ENCODE measurements around the gene LAMC3.

LAMC3 gene

DNA sequence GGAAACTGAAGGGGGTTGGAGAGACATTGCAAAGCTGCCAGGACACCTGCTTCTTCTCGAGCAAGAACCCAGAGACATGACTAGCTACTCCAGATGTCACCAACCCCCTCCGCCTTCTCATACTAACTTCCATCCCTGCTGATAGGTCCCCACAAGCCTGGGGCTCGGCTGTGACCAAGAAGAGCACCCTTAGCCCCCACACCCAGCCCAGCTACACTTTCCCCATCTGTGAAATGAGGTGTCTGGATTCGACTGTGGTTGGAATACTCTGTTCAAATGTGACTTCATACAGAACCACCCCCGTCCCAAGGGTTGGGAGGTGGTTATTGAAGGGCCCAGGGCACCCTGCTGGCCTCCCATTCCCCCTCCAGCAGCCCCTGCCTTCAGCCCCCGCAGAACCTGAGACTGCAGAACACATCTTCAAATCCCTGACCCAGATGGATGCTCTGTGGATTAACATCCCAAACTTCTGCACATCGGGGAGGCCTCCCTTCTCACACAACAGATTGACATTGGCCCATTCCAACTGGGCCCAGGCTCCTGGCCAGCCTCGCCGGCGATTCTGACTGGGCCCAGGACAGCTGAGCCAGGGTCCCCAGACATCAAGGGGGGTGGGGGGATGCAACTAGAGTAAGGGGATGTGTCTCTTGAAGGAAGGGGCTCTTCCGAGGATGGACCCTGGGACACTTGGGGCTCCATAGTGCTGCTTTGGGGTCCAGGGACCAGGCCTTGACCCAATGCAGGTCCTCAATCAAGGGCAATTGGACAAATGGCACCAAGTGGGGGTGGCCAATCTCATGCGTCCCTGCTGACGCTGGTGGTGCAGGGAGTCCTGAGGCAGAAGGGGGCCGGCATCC is 48.2 kb upstream of the LAMC3 start:
- ATAC-seq = no peak
- TF ChIP-seq RARB (CRISPR knock-in tag; IDR thresholded peaks at IDR 0.05) (no peak), ISL1 (CRISPR knock-in tag; IDR thresholded peaks at IDR 0.05) (no peak), TOX (CRISPR knock-in tag; IDR thresholded peaks at IDR 0.05; ENCODE audit: borderline replicate concordance) (no peak), OSR1 (CRISPR knock-in tag; IDR thresholded peaks at IDR 0.05) (no peak), ZFP30 (CRISPR knock-in tag; IDR thresholded peaks at IDR 0.05) (no peak), ZNF70 (CRISPR knock-in tag; IDR thresholded peaks at IDR 0.05) (no peak), ZFP3 (CRISPR knock-in tag; IDR thresholded peaks at IDR 0.05) (no peak), ZNF8 (CRISPR knock-in tag; IDR thresholded peaks at IDR 0.05) (no peak)
- TF ChIP-seq, protein P1, sequence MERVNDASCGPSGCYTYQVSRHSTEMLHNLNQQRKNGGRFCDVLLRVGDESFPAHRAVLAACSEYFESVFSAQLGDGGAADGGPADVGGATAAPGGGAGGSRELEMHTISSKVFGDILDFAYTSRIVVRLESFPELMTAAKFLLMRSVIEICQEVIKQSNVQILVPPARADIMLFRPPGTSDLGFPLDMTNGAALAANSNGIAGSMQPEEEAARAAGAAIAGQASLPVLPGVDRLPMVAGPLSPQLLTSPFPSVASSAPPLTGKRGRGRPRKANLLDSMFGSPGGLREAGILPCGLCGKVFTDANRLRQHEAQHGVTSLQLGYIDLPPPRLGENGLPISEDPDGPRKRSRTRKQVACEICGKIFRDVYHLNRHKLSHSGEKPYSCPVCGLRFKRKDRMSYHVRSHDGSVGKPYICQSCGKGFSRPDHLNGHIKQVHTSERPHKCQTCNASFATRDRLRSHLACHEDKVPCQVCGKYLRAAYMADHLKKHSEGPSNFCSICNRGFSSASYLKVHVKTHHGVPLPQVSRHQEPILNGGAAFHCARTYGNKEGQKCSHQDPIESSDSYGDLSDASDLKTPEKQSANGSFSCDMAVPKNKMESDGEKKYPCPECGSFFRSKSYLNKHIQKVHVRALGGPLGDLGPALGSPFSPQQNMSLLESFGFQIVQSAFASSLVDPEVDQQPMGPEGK (CRISPR knock-in tag; IDR thresholded peaks at IDR 0.05; ENCODE audit: borderline replicate concordance) = no peak
- TF ChIP-seq, protein P2, sequence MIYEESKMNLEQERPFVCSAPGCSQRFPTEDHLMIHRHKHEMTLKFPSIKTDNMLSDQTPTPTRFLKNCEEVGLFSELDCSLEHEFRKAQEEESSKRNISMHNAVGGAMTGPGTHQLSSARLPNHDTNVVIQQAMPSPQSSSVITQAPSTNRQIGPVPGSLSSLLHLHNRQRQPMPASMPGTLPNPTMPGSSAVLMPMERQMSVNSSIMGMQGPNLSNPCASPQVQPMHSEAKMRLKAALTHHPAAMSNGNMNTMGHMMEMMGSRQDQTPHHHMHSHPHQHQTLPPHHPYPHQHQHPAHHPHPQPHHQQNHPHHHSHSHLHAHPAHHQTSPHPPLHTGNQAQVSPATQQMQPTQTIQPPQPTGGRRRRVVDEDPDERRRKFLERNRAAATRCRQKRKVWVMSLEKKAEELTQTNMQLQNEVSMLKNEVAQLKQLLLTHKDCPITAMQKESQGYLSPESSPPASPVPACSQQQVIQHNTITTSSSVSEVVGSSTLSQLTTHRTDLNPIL (CRISPR knock-in tag; IDR thresholded peaks at IDR 0.05; ENCODE audit: low read depth) = no peak

DNA sequence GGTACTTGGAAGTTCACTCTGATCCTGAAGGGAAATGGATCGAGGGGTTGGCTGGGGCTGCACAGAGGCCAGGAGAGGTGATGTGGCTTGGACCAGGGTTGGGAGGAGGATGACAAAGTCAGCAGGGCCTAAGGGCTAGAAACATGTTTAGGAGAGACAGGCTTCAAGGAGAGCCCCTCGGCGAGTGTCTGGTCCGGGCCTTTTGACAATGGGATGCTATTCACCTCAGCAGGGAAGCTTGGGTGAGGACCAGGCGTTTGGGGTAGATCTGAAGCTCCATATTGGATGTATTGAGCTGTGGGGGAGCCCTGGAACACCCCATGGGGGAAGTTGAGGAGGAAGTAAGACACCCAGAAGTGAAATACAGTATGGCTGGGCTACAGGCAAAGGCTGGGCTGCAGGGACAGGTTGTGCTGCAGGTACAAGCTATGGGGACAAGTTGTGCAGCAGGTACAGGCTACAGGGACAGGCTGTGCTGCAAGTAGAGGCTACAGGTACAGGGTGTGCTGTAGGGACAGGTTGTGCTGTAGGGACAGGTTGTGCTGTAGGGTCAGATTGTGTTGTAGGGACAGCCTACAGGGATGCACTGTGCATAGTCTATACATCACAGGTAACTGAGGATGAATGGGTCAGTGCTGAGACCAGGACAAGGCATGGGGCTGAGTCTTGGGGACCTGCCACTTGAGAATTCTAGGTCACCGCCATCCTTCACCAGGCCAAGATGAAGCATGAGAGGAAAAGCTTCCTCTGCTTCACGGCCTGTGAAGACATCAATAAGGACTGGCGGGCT is 47.3 kb upstream of the LAMC3 start:
- 0 out of 3 replicates have a peak, but pooled peaks have one; percentile 5 for ATAC-seq
- no peak for TF ChIP-seq ISL1 (CRISPR knock-in tag; IDR thresholded peaks at IDR 0.05)

DNA sequence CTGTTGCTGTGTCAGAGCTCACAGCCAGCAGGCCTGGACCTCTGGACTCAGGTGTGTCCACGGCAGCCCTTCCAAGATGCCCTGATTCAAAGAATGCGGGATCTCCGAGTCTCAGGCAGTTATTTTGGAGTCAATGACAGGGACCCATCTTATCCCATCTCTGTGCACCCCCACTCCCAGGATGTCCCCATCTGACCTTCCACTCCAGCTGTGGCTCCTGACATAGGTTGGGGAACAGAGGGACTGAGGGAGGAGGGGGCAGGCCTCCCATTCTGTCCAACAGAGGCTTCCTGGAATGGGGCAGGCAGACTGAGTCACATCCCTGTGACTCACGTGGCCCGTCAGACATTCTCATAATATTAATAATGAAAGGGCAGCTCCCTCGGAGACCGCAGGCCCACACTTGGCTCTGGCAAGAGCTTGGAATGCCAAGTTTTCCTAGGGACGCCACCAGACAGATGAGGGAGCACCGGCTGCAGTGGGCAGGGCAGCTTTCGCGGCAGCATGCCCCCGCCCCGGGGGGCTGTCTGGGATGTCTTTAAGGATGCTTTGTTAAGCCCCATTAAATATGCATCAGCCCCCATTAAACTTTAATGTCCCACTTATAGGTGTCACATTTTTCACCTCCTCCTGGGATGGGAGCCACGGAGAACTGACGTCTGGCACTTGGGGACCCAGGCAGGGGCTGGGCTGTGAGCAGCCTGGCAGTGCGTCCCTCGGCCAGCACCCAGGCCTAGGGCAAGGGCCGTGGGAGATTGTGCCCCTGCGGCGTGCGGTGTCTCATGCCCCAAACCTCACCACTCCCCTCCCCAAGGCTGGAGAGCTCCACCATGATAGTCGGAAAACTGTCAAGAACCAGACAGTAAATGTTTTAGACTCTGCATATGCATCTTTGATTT is 46.3 kb upstream of the LAMC3 start:
- ATAC-seq = peak; percentile 99
- TF ChIP-seq CSDC2 (CRISPR knock-in tag; IDR thresholded peaks at IDR 0.05) = no peak
- 0 out of 2 replicates have a peak, but pooled peaks have one; percentile 29 for TF ChIP-seq ZC3H10 (CRISPR knock-in tag; IDR thresholded peaks at IDR 0.05)

DNA sequence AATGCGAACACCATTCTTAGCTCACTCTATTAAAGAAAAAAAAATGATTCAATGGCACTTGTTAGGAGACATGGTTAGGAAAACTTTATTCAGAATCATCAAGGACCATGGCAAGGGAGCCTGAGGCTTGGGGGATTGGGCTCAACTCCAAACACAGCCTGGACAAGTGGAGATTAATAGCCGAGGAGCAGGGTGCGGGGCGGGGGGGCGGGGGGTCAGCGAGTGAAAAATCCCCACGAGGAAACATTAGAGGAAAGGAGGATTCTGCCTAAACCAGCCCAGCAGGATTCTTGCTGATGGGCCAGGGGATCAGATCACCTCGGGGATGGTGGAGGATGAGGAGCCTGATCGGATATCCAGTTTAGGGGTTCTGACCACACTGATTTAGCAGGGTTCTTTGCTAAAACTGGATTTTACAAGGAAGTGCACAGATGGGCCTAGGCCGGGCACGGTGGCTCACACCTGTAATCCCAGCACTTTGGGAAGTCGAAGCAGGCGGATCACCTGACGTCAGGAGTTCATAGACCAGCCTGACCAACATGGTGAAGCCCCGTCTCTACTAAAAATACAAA is 45.6 kb upstream of the LAMC3 start:
- no peak for ATAC-seq
- TF ChIP-seq ZNF70 (CRISPR knock-in tag; IDR thresholded peaks at IDR 0.05) = no peak
- TF ChIP-seq ZFP3 (CRISPR knock-in tag; IDR thresholded peaks at IDR 0.05) = no peak
- TF ChIP-seq OSR1 (CRISPR knock-in tag; IDR thresholded peaks at IDR 0.05) = no peak
- no peak for TF ChIP-seq GLIS3 (CRISPR knock-in tag; IDR thresholded peaks at IDR 0.05)
- no peak for TF ChIP-seq ZNF8 (CRISPR knock-in tag; IDR thresholded peaks at IDR 0.05)
- TF ChIP-seq, protein P3, sequence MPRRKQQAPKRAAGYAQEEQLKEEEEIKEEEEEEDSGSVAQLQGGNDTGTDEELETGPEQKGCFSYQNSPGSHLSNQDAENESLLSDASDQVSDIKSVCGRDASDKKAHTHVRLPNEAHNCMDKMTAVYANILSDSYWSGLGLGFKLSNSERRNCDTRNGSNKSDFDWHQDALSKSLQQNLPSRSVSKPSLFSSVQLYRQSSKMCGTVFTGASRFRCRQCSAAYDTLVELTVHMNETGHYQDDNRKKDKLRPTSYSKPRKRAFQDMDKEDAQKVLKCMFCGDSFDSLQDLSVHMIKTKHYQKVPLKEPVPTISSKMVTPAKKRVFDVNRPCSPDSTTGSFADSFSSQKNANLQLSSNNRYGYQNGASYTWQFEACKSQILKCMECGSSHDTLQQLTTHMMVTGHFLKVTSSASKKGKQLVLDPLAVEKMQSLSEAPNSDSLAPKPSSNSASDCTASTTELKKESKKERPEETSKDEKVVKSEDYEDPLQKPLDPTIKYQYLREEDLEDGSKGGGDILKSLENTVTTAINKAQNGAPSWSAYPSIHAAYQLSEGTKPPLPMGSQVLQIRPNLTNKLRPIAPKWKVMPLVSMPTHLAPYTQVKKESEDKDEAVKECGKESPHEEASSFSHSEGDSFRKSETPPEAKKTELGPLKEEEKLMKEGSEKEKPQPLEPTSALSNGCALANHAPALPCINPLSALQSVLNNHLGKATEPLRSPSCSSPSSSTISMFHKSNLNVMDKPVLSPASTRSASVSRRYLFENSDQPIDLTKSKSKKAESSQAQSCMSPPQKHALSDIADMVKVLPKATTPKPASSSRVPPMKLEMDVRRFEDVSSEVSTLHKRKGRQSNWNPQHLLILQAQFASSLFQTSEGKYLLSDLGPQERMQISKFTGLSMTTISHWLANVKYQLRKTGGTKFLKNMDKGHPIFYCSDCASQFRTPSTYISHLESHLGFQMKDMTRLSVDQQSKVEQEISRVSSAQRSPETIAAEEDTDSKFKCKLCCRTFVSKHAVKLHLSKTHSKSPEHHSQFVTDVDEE (CRISPR knock-in tag; IDR thresholded peaks at IDR 0.05) = no peak
- no peak for TF ChIP-seq RARB (CRISPR knock-in tag; IDR thresholded peaks at IDR 0.05)
- no peak for TF ChIP-seq ISL1 (CRISPR knock-in tag; IDR thresholded peaks at IDR 0.05)
- TF ChIP-seq, protein P1 (CRISPR knock-in tag; IDR thresholded peaks at IDR 0.05; ENCODE audit: borderline replicate concordance) = no peak
- TF ChIP-seq CSDC2 (CRISPR knock-in tag; IDR thresholded peaks at IDR 0.05) = no peak
- TF ChIP-seq SNAI2 (CRISPR knock-in tag; IDR thresholded peaks at IDR 0.05) = no peak
- no peak for TF ChIP-seq PPARA (CRISPR knock-in tag; IDR thresholded peaks at IDR 0.05; ENCODE audit: borderline replicate concordance)
- TF ChIP-seq, protein P4, sequence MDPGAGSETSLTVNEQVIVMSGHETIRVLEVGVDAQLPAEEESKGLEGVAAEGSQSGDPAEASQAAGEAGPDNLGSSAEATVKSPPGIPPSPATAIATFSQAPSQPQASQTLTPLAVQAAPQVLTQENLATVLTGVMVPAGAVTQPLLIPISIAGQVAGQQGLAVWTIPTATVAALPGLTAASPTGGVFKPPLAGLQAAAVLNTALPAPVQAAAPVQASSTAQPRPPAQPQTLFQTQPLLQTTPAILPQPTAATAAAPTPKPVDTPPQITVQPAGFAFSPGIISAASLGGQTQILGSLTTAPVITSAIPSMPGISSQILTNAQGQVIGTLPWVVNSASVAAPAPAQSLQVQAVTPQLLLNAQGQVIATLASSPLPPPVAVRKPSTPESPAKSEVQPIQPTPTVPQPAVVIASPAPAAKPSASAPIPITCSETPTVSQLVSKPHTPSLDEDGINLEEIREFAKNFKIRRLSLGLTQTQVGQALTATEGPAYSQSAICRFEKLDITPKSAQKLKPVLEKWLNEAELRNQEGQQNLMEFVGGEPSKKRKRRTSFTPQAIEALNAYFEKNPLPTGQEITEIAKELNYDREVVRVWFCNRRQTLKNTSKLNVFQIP (CRISPR knock-in tag; IDR thresholded peaks at IDR 0.05; ENCODE audit: borderline replicate concordance, low read depth) = no peak
- TF ChIP-seq ZFP30 (CRISPR knock-in tag; IDR thresholded peaks at IDR 0.05) = no peak
